ENCODE measurements around the gene NSRP1. TPM values are rescaled to one million over a fixed set of nuclear protein-coding genes. Genes with fewer than 3 reads are reported as not detected.
"Not testable (repeated sequence)": the region's sequence is repeated elsewhere in the genome, so short reads cannot be mapped to it uniquely, and the experiment has no call there.

NSRP1 gene
- total RNA-seq, 1 experiment from 2014 or later: 6.1 TPM

DNA sequence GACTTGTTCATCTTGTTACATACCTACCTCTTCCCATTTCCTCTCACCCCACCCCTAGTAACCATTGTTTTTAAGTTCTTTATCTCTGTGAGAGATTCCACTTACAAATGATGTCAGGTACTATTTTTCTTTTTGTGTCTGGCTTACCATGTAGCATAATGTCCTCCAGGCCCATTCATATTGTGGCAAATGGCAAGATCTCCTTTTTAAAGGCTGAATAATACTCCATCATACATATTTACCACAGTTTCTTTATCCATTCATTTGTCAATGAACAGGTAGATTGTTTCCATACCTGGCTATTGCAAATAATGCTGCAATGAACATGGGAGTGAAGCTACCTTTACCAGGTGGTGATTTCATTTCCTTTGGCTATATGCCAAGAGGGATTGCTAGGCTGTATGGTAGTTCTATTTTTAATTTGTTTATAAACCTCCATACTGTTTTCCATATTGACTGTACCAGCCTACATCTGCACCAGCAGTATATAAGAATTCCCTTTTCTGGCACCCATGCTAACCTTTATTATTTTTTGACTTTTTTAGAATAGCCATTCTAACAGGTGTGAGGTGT, 53.9 kb downstream of the NSRP1 start:
- in situ Hi-C loops (cut with HindIII; ENCODE audit: low sequenced_read_pairs): no loop called here
- no peak for DNase-seq (ENCODE audit: low spot score)

DNA sequence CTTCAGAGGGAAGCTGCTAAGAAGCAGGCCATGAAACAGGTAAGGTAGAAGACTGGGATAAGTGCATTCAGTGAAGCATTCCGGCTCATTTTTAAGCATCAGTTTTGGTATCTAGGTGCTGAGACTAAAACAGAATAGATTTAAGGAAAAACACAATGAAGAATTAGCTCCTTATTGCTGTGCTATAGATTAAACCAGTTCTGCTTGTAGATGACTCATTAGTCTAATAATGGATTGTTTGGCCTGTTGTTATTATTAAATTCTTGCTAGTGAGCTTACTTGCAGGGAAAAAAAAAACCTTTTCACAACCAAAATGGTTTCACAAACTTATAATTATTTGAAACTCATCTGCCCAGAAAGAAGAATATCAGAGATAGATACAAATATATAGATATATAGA, 55.9 kb downstream of the NSRP1 start:
- in situ Hi-C loops (cut with HindIII; ENCODE audit: low sequenced_read_pairs): no loop called here
- DNase-seq (ENCODE audit: low spot score): no peak

DNA sequence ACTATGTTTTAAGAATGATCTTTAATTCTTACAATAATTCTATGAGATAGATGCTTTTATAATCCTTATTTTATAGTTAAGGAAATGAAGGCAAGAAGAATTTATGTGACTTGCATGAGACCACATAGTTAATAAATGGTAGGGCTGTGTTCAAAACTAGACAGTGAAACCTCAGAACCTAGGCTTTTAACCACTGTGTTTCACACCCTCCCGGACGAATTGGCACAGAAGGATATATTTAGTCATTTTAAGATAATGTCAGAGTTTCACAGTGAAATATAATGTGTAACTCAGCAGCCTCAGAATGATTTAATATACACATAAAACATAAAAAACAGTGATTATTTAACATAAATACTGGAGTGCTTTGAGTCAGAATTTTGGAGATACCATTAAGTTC, 57.0 kb downstream of the NSRP1 start:
- DNase-seq (ENCODE audit: low spot score): no peak
- in situ Hi-C loops (cut with HindIII; ENCODE audit: low sequenced_read_pairs): no loop called here

- DNase-seq (ENCODE audit: low spot score): no peak
- in situ Hi-C loops (cut with HindIII; ENCODE audit: low sequenced_read_pairs): no loop called here
Measured at GRCh38 chr17:30174556-30174955, 57.9 kb downstream of the NSRP1 start.

GRCh38 chr17:30176855-30177254, 60.2 kb downstream of the NSRP1 start:
- in situ Hi-C loops (cut with HindIII; ENCODE audit: low sequenced_read_pairs): no loop called here
- no peak for DNase-seq (ENCODE audit: low spot score)

GRCh38 chr17:30186761-30187160, 70.1 kb downstream of the NSRP1 start:
- DNase-seq (ENCODE audit: low spot score): no peak
- in situ Hi-C loops (cut with HindIII; ENCODE audit: low sequenced_read_pairs): no loop called here

DNA sequence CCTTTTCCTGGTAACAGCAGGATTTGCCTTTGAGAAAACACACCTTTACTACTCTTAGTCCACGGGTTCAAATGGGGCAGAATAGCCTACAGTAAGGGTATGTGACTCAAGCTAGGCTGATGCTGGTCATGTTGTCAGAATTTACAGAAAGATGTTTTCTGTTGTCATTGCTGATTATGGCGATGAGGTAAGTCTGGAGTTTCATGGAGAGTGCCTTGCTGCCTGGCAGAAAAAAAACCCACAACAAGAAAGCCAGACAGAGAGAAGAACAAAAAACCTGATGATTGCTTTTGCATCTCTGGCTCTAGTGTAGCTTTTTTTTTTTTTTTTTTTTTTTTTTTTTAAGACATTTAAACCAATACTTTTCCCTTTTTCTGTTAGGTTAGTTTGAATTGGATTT, 71.0 kb downstream of the NSRP1 start:
- in situ Hi-C loops (cut with HindIII; ENCODE audit: low sequenced_read_pairs): no loop called here
- no peak for DNase-seq (ENCODE audit: low spot score)

DNA sequence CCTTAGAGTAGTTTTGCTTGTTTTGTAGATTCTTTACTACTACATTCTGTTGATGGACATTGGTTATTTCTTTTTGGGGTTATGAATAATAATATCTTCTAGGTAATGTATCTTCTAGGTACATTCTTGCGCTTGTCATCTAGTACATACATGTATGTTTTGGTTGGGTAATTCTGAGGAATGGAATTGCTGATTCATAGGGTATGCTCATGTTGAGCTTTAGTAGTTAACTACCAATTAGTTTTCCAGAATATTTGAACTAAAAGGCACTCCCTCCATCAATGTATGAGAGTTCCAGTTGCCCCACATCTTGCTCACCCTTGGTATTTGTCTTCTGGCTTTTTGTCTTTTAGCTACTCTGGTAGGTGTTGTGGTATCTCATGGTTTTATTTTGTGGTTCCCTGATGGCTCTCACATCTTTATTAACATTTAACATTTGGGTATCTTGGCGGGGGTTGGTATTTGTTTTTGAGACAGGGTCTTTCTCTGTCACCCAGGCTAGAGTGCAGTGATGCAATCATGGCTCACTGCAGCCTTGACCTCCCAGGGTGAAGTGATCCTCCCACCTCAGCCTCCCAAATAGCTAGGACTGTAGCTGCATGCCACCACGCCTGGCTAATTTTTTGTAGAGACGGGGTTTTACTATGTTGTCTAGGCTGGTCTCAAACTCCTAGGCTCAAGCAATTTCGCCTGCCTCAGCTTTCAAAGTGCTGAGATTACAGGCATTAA, 71.8 kb downstream of the NSRP1 start:
- in situ Hi-C loops (cut with HindIII; ENCODE audit: low sequenced_read_pairs): no loop called here

DNA sequence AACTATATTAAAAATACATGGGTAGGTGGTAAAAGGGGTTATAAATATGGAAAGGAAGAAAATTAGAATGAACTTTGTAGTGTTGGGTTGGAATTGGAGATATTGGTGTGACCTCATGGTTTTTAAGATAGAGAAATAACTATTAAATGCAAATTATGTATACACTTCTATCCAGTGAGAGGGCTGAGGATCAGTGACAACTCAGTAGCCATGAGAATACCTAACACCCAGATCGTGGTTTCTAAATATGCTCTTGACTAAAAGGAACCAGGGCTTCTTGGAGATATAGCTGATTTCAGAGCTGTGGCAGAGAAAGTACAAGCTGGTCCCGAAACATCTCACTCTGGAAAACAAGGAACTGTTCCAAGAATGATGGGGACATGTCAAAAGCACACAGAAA, 74.5 kb downstream of the NSRP1 start:
- DNase-seq (ENCODE audit: low spot score): no peak
- in situ Hi-C loops (cut with HindIII; ENCODE audit: low sequenced_read_pairs): no loop called here

More for the DNA sequence above, 71.8 kb downstream of the NSRP1 start:
- no peak for DNase-seq (ENCODE audit: low spot score)

- in situ Hi-C loops (cut with HindIII; ENCODE audit: low sequenced_read_pairs): no loop called here
Measured at GRCh38 chr17:30196504-30196903, 79.9 kb downstream of the NSRP1 start.

GRCh38 chr17:30197416-30197815, 80.8 kb downstream of the NSRP1 start:
- in situ Hi-C loops (cut with HindIII; ENCODE audit: low sequenced_read_pairs): no loop called here
- no peak for DNase-seq (ENCODE audit: low spot score)

More at GRCh38 chr17:30196504-30196903, 79.9 kb downstream of the NSRP1 start:
- no peak for DNase-seq (ENCODE audit: low spot score)

- in situ Hi-C loops (cut with HindIII; ENCODE audit: low sequenced_read_pairs): no loop called here
- no peak for DNase-seq (ENCODE audit: low spot score)
Measured at GRCh38 chr17:30199600-30199999, 83.0 kb downstream of the NSRP1 start.

DNA sequence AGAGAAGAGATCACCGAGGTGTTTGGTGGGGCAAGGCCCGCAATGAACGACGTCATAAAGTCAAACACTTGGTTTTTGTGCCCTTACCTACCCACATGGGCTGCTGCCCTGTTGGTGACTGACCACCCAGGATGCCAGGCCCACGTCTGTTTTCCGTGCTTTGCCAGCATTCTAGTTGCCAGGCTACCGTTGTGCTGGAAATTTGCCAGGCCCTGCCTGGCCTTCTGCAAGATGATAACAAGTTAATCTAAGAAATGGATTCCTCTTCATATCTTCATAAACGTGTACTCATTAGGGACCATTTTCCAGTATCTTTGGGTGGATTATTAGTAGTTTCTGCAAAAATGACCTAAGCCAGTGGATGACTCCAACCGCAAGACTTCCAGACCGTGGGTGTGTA, 83.5 kb downstream of the NSRP1 start:
- DNase-seq (ENCODE audit: low spot score): no peak
- in situ Hi-C loops (cut with HindIII; ENCODE audit: low sequenced_read_pairs): no loop called here

- in situ Hi-C loops (cut with HindIII; ENCODE audit: low sequenced_read_pairs); DNase-seq (ENCODE audit: low spot score): not testable (repeated sequence)
Measured at GRCh38 chr17:30200656-30201055, 84.0 kb downstream of the NSRP1 start.

- DNase-seq (ENCODE audit: low spot score): no peak
- in situ Hi-C loops (cut with HindIII; ENCODE audit: low sequenced_read_pairs): no loop called here
Measured at GRCh38 chr17:30203471-30203981, 86.9 kb downstream of the NSRP1 start.

GRCh38 chr17:30207655-30208054, 91.0 kb downstream of the NSRP1 start:
- no peak for DNase-seq (ENCODE audit: low spot score)
- in situ Hi-C loops (cut with HindIII; ENCODE audit: low sequenced_read_pairs): no loop called here

- DNase-seq (ENCODE audit: low spot score): no peak
- in situ Hi-C loops (cut with HindIII; ENCODE audit: low sequenced_read_pairs): no loop called here
Measured at GRCh38 chr17:30208214-30208613, 91.6 kb downstream of the NSRP1 start.

- in situ Hi-C loops (cut with HindIII; ENCODE audit: low sequenced_read_pairs): no loop called here
- DNase-seq (ENCODE audit: low spot score): no peak
Measured at GRCh38 chr17:30209930-30210329, 93.3 kb downstream of the NSRP1 start.

DNA sequence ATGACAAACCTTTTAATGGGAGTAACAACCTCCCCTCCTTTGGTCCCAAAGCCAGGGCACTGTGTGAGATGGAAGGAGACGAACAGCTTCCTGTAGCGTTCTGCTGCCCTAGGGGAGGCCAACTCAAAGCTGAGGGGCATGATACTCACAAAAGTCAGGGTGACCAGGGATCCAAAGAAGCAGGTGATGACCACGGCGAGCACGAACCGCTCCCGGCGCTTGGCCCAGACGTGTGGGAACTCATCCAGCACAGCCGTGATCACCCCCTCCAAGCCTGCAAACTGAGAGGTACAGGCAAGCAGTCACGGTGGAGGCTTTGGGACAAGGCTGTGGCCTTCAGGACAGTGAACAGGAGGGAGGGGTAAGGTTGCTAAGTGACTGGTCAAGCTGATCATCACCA, 93.8 kb downstream of the NSRP1 start:
- in situ Hi-C loops (cut with HindIII; ENCODE audit: low sequenced_read_pairs): no loop called here
- DNase-seq (ENCODE audit: low spot score): no peak

DNA sequence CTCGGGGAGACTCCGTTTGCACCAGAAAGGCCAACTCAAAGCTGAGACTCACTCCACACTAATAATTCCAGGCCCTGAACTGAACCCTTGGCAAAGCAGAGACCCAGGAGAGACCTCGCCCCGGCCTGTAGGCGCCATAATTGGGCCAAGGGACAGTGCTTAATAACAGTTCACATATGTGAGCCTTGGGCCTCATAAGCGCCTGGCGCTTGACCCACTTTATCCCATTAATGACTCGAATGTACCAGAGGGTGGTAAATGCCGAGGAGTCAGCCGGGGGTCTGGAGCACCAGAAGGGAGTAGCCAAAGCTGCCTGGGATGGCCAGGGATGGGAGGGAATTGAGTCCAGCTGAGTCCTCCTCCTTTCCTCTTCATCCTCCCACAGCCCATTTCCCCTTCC, 94.3 kb downstream of the NSRP1 start:
- in situ Hi-C loops (cut with HindIII; ENCODE audit: low sequenced_read_pairs): no loop called here
- no peak for DNase-seq (ENCODE audit: low spot score)

DNA sequence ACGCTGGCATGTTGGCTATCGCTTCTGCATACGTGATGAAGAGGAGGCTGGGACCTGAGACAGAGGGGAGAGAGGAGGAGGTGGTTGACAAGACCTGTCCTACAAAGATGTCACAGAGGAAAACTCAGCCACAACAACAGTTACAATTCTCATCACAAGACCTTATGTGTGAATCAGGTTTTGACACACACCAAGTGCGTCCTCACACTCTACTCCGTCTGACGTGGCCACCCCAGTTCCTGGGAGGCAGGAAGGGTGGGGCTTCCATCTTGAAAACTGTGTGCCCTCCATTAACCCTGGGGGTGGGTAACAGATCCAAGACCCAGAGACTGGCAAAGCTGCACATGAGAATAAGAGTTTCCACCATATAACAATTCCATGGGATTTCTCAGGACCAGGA, 94.8 kb downstream of the NSRP1 start:
- in situ Hi-C loops (cut with HindIII; ENCODE audit: low sequenced_read_pairs): no loop called here
- no peak for DNase-seq (ENCODE audit: low spot score)
